BE2C (cell line): ENCODE measurements around the gene TERF2IP.
A peak's percentile ranks its signal among the peaks of the same experiment; 100 is the strongest.

Experiments
- DNase-seq: peaks from one replicate; pipeline ENCODE4 v3.0.0-alpha.2; 2020
- H3K27me3 ChIP-seq: fragments of 250-450 bp; sonication (Bioruptor Pico); 2 replicates; pipeline ENCODE4 v1.5.1; 2020; ENCODE audit warnings: mild to moderate bottlenecking
- H3K36me3 ChIP-seq: fragments of 250-450 bp; sonication (Bioruptor Pico); 2 replicates; pipeline ENCODE4 v1.5.1; 2020; ENCODE audit warnings: mild to moderate bottlenecking
- H3K4me1 ChIP-seq: fragments of 250-450 bp; sonication (Bioruptor Pico); 2 replicates; pipeline ENCODE4 v1.5.1; 2020
- H3K4me3 ChIP-seq: 2 replicates; pipeline ENCODE4 v1.5.1; 2011; ENCODE audit warnings: low read depth, low read length
- H3K9me3 ChIP-seq: fragments of 250-450 bp; sonication (Bioruptor Pico); 2 replicates; pipeline ENCODE4 v1.5.1; 2020
- CTCF ChIP-seq: IDR thresholded peaks from 2 replicates; pipeline ENCODE4 v1.5.1; 2012; ENCODE audit warnings: mild to moderate bottlenecking, low read depth, low read length

The TERF2IP gene

DNA sequence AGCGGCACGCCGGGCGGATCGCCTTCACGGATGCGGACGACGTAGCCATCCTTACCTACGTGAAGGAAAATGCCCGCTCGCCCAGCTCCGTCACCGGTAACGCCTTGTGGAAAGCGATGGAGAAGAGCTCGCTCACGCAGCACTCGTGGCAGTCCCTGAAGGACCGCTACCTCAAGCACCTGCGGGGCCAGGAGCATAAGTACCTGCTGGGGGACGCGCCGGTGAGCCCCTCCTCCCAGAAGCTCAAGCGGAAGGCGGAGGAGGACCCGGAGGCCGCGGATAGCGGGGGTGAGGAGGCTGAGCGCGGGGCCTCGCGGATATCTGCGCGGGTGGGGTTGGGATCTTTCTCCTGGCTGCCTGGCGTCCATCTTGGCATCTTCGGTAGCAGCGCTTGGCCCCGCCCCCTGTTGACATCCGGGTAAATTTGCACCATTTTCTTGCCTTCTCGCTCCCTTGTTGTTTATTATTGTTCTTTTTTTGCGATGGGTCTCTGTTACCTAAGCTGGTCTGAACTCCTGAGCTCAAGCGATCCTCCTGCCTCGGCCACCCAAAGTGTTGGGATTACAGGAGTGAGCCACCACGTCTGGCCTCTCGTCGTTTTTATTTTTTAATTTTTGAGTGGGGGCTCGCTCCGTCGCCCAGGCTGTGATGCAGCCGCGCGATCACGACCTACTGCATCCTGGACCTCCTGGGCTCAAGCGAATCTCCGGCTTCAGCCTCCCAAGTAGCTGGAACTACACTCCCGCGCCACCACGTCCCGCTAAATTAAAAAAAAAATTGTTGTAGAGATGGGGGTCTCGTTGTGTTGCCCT lies 898 bp downstream of the TERF2IP start:
- Histone ChIP-seq H3K27me3 (no peaks in the 10 kb centered on the region), H3K4me3 (peak overlapping the region; percentile 98), H3K9me3 (no peaks in the 10 kb centered on the region), H3K36me3 (peaks cover 25% of the 10 kb centered on the region), H3K4me1 (no peaks in the 10 kb centered on the region)
- no peak for TF ChIP-seq CTCF
- DNase-seq = peak; percentile 83

GRCh38 chr16:75653922-75654321 lies 6.3 kb downstream of the TERF2IP start:
- Histone ChIP-seq H3K36me3 (peaks cover 48% of the 10 kb centered on the region), H3K4me1 (no peaks in the 10 kb centered on the region), H3K27me3 (no peaks in the 10 kb centered on the region), H3K4me3 (no peak overlapping the region), H3K9me3 (no peaks in the 10 kb centered on the region)
- TF ChIP-seq CTCF = no peak
- no peak for DNase-seq

GRCh38 chr16:75658175-75658574 lies 10.6 kb downstream of the TERF2IP start:
- TF ChIP-seq CTCF = no peak
- no peak overlapping the region for H3K4me3 ChIP-seq
- DNase-seq = no peak
- H3K9me3 ChIP-seq = no peaks in the 10 kb centered on the region
- H3K4me1 ChIP-seq = no peaks in the 10 kb centered on the region
- H3K27me3 ChIP-seq = no peaks in the 10 kb centered on the region
- peaks cover 46% of the 10 kb centered on the region for H3K36me3 ChIP-seq

DNA sequence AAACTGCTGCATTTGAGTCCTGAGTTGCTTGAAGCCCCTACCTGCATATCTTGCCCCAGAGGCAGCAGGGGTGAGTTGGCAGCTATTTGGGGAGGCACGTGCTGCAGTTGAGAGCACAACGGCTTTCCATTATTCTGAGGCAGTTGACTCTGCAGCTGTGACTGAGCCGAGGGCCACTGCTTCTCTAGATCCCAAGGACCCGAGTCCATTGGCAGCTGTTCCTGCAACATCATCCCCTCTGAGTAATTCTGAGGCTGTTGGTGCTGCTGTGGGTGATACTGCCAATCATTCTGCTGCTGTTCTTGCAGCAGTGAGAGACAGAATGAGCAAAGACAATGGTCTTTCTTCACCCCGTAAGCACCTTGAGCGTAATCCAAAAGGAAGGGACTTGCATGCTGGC lies 12.7 kb downstream of the TERF2IP start:
- Histone ChIP-seq H3K9me3 (no peaks in the 10 kb centered on the region), H3K4me1 (no peaks in the 10 kb centered on the region), H3K36me3 (peaks cover 34% of the 10 kb centered on the region), H3K27me3 (no peaks in the 10 kb centered on the region), H3K4me3 (no peak overlapping the region)
- no peak for DNase-seq
- no peak for TF ChIP-seq CTCF

DNA sequence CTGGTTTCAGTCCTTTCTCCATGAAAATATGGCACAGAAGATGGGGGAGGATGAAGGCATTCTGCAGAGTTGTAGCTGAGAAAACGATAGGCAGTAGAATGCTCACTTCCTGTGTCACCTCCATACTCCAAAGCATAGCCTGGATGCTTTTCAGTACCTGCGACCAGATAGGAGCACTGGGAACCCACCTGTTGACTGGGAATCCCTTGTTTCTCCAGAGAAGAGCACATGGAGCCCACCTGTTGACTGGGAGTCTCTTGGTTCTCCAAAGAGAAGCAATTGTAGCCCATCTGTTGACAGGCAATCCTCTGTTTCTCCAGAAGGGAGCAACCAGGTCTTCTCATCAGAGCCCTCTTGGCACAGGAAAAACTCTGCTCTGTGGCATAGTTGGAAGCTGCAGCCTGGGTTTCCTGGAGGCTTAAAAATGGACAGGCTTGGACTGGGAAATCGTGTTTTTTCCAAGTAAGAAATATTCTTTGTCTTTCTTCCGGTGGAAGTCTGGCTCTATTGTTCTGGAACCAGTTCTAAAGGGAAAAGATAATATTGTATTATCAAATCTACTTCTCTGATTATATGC lies 13.2 kb downstream of the TERF2IP start:
- no peak for TF ChIP-seq CTCF
- no peak overlapping the region for H3K4me3 ChIP-seq
- no peaks in the 10 kb centered on the region for H3K4me1 ChIP-seq
- peaks cover 29% of the 10 kb centered on the region for H3K36me3 ChIP-seq
- no peak for DNase-seq
- no peaks in the 10 kb centered on the region for H3K9me3 ChIP-seq
- no peaks in the 10 kb centered on the region for H3K27me3 ChIP-seq

DNA sequence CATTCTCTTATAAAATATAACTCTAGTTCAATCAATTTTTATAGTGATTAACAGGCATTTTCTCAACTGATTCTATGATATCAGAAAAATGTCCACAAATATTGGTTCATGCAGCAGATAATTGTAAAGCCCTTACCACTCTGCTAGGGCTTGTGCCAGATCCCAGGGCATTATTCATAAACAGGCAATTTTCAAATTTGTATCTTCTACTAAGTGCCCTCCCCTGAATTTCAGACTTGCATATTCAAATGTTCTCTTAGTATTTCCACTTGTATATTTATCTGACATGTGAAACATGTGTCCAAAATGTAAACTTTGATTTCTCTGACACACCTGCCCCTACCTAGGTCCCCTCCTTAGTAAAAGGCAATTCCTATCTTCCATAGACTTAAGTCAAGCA lies 19.9 kb downstream of the TERF2IP start:
- Histone ChIP-seq H3K4me1 (no peaks in the 10 kb centered on the region), H3K36me3 (no peaks in the 10 kb centered on the region), H3K4me3 (no peak overlapping the region), H3K27me3 (no peaks in the 10 kb centered on the region), H3K9me3 (no peaks in the 10 kb centered on the region)
- no peak for TF ChIP-seq CTCF
- no peak for DNase-seq
